Stimulated activated CD8-positive, alpha-beta memory T cell treated with anti-CD3 and anti-CD28 coated beads, Interleukin-15, amount 100 ng/mL, for 24 hours (primary cell): ENCODE measurements around the gene PALLD.
"Not testable (repeated sequence)": the region's sequence is repeated elsewhere in the genome, so short reads cannot be mapped to it uniquely, and the experiment has no call there.

ENCODE experiments used
- DNase-seq: peaks from one replicate; pipeline ENCODE4 v3.0.0-alpha.2; 2020; ENCODE audit warnings: low read depth

PALLD gene

GRCh38 chr4:168496834-168497233 lies at the start of gene PALLD:
Gene PALLD (plus strand): TSS chr4:168497052.
- DNase-seq = no peak

DNA sequence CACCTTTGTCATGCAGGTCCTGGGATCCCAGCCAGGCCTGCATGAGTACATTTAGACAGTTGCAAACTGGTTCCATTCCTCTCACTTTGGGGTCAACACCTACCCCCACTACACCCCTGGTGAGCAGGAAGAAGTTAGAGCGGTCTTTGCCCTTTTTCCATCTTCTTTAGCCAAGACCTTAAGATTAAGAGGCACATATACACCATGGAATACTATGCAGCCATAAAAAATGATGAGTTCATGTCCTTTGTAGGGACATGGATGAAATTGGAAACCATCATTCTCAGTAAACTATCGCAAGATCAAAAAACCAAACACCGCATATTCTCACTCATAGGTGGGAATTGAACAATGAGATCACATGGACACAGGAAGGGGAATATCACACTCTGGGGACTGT lies 47.8 kb upstream of the PALLD start:
- DNase-seq = not testable (repeated sequence)

DNA sequence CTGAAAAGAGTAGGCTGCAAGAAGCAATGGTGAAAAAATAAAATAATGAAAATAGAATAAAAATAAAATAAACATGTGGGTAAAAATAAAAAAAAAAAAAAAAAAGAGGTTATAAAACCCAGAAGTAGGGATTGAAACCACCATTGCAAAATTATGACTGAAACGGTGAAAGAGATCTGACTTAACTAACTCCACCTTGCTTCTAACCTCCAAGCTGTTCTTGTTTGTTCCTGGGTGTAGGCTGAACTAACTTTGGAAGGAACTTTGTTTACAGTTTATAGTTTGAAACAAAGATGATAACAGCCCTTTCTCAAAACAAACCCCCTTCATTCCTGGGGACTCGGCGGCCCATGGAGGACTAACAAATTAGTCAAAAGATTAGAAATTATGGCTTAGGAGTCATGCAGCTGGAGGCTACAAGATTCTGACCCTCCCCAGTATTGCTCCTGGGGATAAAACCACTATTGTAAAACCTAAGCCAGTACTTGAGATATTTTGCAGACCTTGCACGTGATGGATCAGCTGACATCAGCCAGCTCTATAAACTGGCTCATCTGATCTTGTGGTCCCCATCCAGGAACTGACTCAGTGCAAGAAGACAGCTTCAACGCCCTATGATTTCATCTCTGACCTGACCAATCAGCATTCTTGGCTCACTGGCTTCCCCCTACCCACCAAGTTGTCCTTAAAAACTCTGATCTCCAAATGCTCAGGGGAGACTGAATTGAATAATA lies 47.0 kb upstream of the PALLD start:
- DNase-seq = no peak

DNA sequence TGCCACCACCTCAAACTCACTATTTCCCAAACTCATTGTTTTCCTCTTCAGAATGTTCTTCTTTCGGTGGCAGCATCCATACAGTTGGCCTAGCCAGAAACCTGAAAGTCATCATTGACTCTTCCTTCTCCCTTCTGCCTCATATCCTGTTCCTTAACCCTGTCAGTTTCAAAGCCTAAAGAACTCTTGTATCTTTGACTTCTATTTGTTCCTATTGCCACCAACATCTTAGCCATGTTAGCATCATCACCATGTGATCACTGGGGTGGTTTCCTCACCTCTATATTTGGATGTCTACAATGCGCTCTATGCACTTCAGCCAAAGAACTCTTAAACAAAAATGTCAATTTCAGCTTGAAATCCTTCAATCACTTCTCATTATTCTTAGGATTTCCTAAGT lies 45.5 kb upstream of the PALLD start:
- no peak for DNase-seq

- no peak for DNase-seq
These were observed 45.0 kb upstream of the PALLD start for GRCh38 chr4:168451744-168452390.

GRCh38 chr4:168453146-168453545 lies 43.7 kb upstream of the PALLD start:
- DNase-seq = no peak

DNA sequence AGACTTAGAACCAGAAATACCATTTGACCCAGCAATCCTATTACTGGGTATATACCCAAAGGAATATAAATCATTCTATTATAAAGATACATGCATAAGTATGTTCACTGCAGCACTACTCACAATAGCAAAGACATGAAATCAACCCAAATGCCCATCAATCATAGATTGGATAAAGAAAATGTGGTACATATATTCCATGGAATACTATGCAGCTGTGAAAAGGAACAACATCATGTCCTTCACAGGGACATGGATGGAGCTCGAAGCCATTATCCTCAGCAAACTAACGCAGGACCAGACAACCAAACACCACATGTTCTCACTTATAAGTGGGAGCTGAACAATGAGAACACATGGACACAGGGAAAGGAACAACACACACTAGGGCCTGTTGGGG lies 38.6 kb upstream of the PALLD start:
- DNase-seq = not testable (repeated sequence)

- DNase-seq = no peak
These were observed 35.0 kb upstream of the PALLD start for GRCh38 chr4:168461821-168462220.

GRCh38 chr4:168472920-168473319 lies 23.9 kb upstream of the PALLD start:
- DNase-seq = no peak

GRCh38 chr4:168474660-168475320 lies 22.1 kb upstream of the PALLD start:
- no peak for DNase-seq

DNA sequence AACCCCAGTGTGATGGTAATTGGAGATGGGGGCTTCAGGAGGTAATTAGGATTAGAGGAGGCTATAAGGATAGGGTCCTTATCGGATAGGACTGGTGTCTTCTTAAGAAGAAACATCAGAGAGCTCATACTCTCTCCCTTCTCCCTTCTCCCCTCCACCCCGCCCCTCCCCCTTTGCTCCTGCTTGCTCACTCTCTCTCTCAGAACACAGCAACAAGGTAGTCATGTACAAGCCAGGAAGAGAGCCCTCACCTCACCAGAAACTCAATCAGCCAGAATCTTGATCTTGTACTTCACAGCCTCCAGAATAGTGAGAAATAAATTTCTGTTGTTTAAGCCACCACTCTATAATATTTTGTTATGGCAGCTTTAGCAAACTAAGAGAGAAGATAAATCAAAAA lies 21.1 kb upstream of the PALLD start:
- no peak for DNase-seq

- no peak for DNase-seq
These were observed 18.0 kb upstream of the PALLD start for GRCh38 chr4:168478868-168479267.

- DNase-seq = no peak
These were observed 15.8 kb upstream of the PALLD start for GRCh38 chr4:168480931-168481611.

DNA sequence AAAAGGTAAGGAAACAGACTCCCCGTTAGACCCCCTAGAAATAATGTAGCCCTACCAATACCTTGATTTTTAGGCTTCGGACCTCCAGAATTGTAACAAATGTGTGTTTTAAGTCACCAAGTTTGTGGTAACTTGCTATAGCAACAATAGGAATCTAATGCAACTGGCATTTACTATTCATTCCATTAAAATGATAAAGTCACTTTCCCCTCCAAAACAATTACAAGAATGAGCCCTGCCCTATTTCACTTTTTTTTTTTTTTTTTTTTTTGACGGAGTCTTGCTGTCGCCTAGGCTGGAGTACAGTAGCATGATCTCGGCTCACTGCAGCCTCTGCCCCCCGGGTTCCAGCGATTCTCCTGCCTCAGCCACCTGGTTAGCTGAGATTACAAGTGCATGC lies 13.0 kb upstream of the PALLD start:
- DNase-seq = no peak

GRCh38 chr4:168484626-168485025 lies 12.2 kb upstream of the PALLD start:
- DNase-seq = no peak

DNA sequence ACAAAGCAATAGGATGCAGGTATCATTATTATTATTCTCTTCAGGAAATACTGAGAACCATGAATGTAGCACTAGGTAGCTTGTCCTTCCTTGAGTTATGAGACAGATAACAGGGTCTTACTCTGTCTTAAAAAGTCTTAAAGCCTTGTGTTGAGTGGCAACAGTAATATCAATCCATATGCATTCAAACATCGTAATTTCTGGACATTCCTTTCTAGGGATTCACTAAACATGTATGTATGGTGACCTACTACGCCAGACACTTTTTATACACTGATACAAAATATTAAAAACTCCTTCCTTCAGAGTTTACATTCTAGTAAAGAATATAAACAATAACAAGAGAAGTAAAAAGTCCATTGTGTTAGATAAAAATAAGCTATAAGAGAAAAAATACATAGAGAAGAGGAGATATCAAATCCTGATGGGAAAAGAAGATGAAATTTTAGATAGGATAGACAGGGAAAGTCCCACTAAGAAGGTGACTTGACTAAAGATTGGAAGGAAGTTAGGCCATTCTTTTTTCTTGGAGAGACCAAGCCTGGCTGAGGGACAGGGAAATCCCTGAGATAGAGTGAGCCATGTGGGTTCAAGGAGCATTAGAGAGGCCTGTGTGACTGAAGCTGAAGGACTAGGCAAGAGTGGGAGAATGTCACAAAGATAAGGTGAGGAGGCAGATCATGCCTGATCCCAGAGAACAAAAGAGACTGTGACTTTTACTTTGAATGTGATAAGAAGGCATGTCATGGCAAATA lies 11.5 kb upstream of the PALLD start:
- DNase-seq = no peak

- no peak for DNase-seq
These were observed 10.0 kb upstream of the PALLD start for GRCh38 chr4:168486912-168487281.

GRCh38 chr4:168487282-168488035 lies 9.4 kb upstream of the PALLD start:
- no peak for DNase-seq

GRCh38 chr4:168488869-168489274 lies 8.0 kb upstream of the PALLD start:
- DNase-seq = no peak

- no peak for DNase-seq
These were observed 7.2 kb upstream of the PALLD start for GRCh38 chr4:168489616-168490015.

DNA sequence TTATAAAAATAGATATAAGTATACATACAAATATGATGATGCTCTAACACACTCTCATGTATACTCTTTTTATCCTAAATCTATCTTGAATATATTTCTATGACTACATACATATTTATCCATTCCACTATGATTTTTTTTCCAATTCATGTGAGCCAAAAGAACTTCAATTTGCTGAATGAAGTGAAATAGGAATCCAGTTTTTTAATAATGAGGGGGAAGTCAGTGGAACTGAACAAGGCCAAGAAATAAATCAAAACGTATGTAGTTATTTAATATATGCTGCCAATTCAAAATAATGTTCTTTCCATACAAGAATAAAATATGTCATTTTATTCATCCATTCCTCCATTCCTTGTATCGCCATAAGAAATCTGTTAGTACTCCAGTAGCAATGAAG lies 6.1 kb upstream of the PALLD start:
- DNase-seq = no peak
